K562 (cell line): ENCODE data around the gene EPHX1. TPM values are rescaled to one million over a fixed set of nuclear protein-coding genes. Genes with fewer than 3 reads are reported as not detected.

Source experiments
- ARID1B ChIP-seq: fragments of 450-650 bp; IDR thresholded peaks from 2 replicates; pipeline ENCODE4 v1.6.1; 2016; ENCODE audit warnings: antibody characterized with exemption, mild to moderate bottlenecking, inconsistent platforms
- CC2D1A ChIP-seq: fragments of 450-650 bp; IDR thresholded peaks from 2 replicates; pipeline ENCODE4 v1.6.1; 2017; ENCODE audit warnings: mild to moderate bottlenecking
- CREB5 ChIP-seq: fragments of 250-450 bp; sonication (Bioruptor Pico); IDR thresholded peaks from 2 replicates; pipeline ENCODE4 v1.5.0; 2020; ENCODE audit warnings: mild to moderate bottlenecking
- CREBBP ChIP-seq: IDR thresholded peaks from one replicate; pipeline ENCODE4 v1.6.1; 2012; ENCODE audit warnings: low read depth, mild to moderate bottlenecking, control low read depth, inconsistent platforms, low read length
- DPF2 ChIP-seq: fragments of 450-650 bp; IDR thresholded peaks from 2 replicates; pipeline ENCODE4 v1.6.1; 2016
- ERF ChIP-seq: fragments of 450-650 bp; formaldehyde crosslinking; IDR thresholded peaks from 2 replicates; pipeline ENCODE4 v1.4.0; 2020; ENCODE audit warnings: mild to moderate bottlenecking, mixed read lengths
- GABPB2 ChIP-seq: fragments of 250-450 bp; sonication (Bioruptor Pico); conservative IDR thresholded peaks from 2 replicates; pipeline ENCODE4 v1.5.1; 2021; ENCODE audit warnings: mild to moderate bottlenecking
- HDAC1 ChIP-seq, 2 experiments: fragments of 450-650 bp; IDR thresholded peaks; 2 replicates each; pipeline ENCODE4 v1.6.1; 2016 to 2017; ENCODE audit warnings: inconsistent platforms in 1 of 2, mild to moderate bottlenecking in 1 of 2, moderate library complexity in 1 of 2
- HOXB6 ChIP-seq: fragments of 250-450 bp; sonication (Bioruptor Pico); IDR thresholded peaks from 2 replicates; pipeline ENCODE4 v1.5.1; 2022; ENCODE audit warnings: mild to moderate bottlenecking, borderline replicate concordance
- OTX1 ChIP-seq: fragments of 450-650 bp; formaldehyde crosslinking; IDR thresholded peaks from 2 replicates; pipeline ENCODE4 v1.4.0; 2022; ENCODE audit warnings: mild to moderate bottlenecking
- ZBTB11 ChIP-seq, 3 experiments: fragments of 200-800 bp in 1 of 3; fragments of 250-450 bp in 1 of 3; fragments of 450-650 bp in 1 of 3; sonication (Bioruptor Pico) in 1 of 3; sonication (Bioruptor generic) in 1 of 3; formaldehyde crosslinking in 1 of 3; IDR thresholded peaks; 2 replicates each; pipeline versions ENCODE4 v1.6.1 to v1.8.0; 2016 to 2022; ENCODE audit warnings: mild to moderate bottlenecking in 2 of 3, missing genetic modification characterization in 2 of 3, missing compliant biosample characterization in 1 of 3, moderate library complexity in 1 of 3
- ZHX1 ChIP-seq: fragments of 150-350 bp; conservative IDR thresholded peaks from 2 replicates; pipeline ENCODE4 v1.6.1; 2014; ENCODE audit warnings: low read length
- ZNF592 ChIP-seq: fragments of 450-650 bp; IDR thresholded peaks from 2 replicates; pipeline ENCODE4 v1.6.1; 2017; ENCODE audit warnings: antibody characterized with exemption, mild to moderate bottlenecking
- polyA plus RNA-seq, 8 experiments: library from polyadenylated mRNA; depleted of rRNA in 4 of 8; stranded (reverse) in 5 of 8; unstranded in 3 of 8; fragments of >200 nt; fragmentation: Nextera tagmentation in 2 of 8; fragmentation: Illumina TruSeq in 1 of 8; extraction: Ambion mirVana in 2 of 8; extraction: Trizol in 1 of 8; gene quantifications; 2 replicates each; pipeline versions ENCODE4 v1.2.1 to v1.2.3, GENCODE V29; 2011 to 2014; ENCODE audit warnings: inconsistent platforms in 1 of 8, missing spikeins in 1 of 8
- total RNA-seq, 7 experiments: library from RNA; depleted of rRNA in 6 of 7; stranded (reverse); fragments of >200 nt in 6 of 7; fragmentation: Illumina TruSeq in 2 of 7; extraction: Trizol in 2 of 7; gene quantifications; 2 replicates each; pipeline versions ENCODE4 v1.2.1 to v1.2.3, GENCODE V29; 2011 to 2021; ENCODE audit warnings: low replicate concordance in 1 of 7

EPHX1 gene
- total and polyA plus RNA-seq, 9 of the 15 experiments (the other 6 are each of a cell fraction or from before 2014, with no cell fraction given): 0.21 to 27.0 (median 6.7) TPM

GRCh38 chr1:225881081-225881958 lies 71.4 kb downstream of the EPHX1 start (continued):
- TF ChIP-seq ZNF592 (no peak; the same call in 1 of the 2 replicates), OTX1 (0 out of 2 replicates have a peak, but pooled peaks have one; percentile 27), ZHX1 (no peak), GABPB2 (CRISPR knock-in tag) (no peak), HDAC1 (IDR thresholded peaks at IDR 0.05) (0 out of 4 replicates have a peak, but pooled peaks of 1 of the 2 experiments have one; percentile 17), HOXB6 (CRISPR knock-in tag) (no peak), CREBBP (no peak), CC2D1A (0 out of 2 replicates have a peak, but pooled peaks have one; percentile 33), CREB5 (CRISPR knock-in tag) (no peak), ARID1B (peak; percentile 47; the same call in 1 of the 2 replicates), ERF (CRISPR knock-in tag) (0 out of 2 replicates have a peak, but pooled peaks have one; percentile 18), DPF2 (peak; percentile 59; the same call in 1 of the 2 replicates), ZBTB11 (CRISPR knock-in tag; IDR thresholded peaks at IDR 0.05) (peak in 1 of 3 experiments; percentile 69; a peak in 1 of 6 replicates)
